OCI-M2 (cell line): Measurements from ENCODE around the gene GMPR.

ENCODE experiments used
- DNase-seq: peaks from one replicate; lab custom pipeline; 2025; ENCODE audit not compliant: unreplicated experiment; lab: John Stamatoyannopoulos, UW

GMPR gene

GRCh38 chr6:16238057-16238962 lies at the start of gene GMPR:
GMPR (plus strand) TSS chr6:16238587; CDS start chr6:16238694, 107 bp downstream.
- peak; percentile 63 for DNase-seq

GRCh38 chr6:16190214-16190613 lies 48.2 kb upstream of the GMPR start:
- DNase-seq, result no peak

- DNase-seq, result no peak
Measured at GRCh38 chr6:16196260-16196983, 42.0 kb upstream of the GMPR start.

- DNase-seq, result no peak
Measured at GRCh38 chr6:16196984-16197546, 41.3 kb upstream of the GMPR start.

DNA sequence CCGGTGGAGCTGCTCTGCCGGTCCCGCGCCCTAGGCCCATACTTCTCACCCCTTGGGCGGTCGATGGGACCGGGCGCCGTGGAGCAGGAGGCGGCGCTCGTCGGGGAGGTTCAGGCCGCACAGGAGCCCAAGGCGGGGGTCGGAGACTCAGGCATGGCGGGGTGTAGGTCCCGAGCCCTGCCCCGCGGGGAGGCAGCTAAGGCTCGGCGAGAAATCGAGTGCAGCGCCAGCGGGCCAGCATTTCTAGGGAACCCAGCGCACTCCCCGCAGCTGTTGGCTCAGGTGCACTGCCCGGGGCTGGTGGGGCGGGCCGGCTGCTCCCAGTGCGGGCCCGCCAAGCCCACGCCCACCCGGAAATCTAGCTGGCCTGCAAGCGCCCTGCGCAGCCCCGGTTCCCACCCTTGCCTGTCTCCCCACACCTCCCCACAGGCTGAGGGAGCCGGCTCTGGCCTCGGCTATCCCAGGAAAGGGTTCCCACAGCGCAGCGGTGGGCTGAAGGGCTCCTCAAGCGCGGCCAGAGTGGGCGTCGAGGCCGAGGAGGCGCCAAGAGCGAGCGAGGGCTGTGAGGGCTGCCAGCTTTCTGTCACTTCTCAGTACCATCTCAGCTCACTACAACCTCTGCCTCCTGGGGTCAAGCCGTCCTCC lies 40.2 kb upstream of the GMPR start:
- no peak for DNase-seq

GRCh38 chr6:16199804-16200203 lies 38.6 kb upstream of the GMPR start:
- no peak for DNase-seq

- no peak for DNase-seq
Measured at GRCh38 chr6:16200321-16200883, 38.0 kb upstream of the GMPR start.

GRCh38 chr6:16201706-16202105 lies 36.7 kb upstream of the GMPR start:
- DNase-seq, result no peak

- no peak for DNase-seq
Measured at GRCh38 chr6:16204653-16205376, 33.6 kb upstream of the GMPR start.

DNA sequence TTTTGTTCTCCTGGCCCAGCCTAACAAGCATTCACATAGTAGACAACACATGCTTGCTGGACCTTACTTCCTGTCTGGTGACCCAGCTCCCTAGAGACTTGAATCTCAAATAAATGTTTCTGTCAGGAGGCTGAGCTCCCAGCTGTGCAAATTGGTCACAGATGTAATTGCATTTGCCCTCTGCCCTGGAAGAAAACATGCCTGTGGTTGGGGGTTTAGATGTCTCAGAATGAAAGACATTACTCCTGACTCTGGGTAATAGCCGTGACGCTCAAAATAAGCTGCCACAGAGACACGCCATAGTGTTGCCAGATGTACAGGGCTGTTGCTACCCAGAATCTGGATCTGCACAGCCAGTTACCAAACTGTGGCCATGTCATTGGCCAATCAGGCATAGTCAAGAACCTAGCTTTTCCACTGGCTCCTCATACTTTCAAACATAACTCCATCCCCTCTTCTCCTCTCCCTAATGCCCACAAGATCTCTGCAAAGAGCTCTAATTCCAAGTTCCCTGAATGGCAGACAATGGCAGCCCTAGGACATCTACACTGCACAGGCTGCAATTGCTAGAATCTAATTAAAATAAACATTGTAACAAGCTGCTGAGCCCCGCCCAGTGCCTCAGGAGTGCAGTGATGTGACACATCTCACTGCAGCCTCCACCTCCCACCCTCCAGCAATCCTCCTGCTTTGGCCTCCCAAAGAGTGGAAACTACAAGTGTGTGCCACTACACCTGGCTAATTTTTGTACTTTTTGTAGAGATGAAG lies 32.8 kb upstream of the GMPR start:
- DNase-seq, result no peak

DNA sequence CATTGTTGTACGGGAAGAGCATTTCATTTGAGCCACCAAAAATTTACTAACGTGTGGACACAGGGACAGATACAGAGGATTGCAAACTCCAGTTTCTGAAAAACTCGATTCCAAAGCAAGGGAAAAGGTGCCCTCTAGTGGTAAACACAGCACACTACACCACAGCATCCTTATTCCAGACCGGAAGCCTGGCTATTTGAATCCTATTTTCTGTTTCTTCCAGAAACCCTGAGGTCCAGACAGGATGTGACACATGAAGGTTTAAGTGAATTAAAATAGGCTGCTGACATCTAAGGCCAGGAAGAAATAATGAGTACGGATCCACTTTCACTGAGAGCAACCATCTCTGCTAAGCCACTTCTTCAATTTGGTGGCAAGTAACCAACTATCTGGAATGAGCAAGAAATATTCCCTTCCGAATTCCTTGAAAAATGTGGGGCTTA lies 31.8 kb upstream of the GMPR start:
- peak; percentile 77 for DNase-seq

DNA sequence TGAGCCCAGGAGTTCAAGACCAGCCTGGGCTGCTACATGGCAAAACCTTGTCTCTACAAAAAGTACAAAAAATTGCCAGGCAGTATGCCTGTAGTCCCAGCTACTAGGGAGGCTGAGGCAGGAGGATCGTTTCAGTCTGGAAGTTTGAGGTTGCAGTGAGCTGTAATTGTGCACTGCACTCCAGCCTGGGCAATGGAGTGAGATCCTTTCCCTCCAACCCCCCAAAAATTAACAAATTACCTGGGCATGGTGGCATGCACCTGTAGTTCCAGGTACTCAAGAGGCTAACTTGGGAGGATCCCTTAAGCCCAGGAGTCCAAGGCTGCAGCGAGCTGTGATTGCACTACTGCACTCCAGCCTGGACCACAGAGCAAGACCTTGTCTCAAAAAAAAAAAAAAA lies 29.4 kb upstream of the GMPR start:
- DNase-seq, result no peak

GRCh38 chr6:16209539-16209938 lies 28.8 kb upstream of the GMPR start:
- no peak for DNase-seq

GRCh38 chr6:16212276-16212675 lies 26.1 kb upstream of the GMPR start:
- DNase-seq, result no peak

GRCh38 chr6:16216501-16217155 lies 21.8 kb upstream of the GMPR start:
- DNase-seq, result no peak

DNA sequence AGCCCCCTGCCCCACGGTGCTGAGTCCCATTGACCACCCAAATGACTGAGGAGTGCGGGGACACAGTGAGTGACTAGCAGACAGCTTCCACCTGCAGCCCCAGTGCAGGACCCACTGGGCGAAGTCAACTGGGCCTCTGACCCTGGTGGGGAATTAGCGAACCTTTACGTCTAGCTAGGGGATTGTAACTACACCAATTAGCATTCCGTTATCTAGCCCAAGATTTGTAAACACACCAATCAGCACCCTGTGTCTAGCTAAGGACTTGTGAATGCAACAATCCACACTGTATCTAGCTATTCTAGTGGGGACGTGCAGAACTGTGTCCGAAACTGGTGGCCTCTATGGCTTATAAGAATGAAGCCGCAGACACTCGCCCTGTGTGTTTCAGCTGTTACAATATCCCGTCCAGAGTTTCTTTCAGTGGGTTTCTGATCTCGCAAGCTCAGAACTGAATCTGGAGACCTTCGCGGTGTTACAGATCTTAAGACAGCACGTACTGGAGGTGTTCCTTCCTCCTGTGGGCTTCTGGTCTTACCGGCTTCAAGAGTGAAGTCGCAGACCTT lies 21.1 kb upstream of the GMPR start:
- no peak for DNase-seq

- DNase-seq, result no peak
Measured at GRCh38 chr6:16222826-16223225, 15.6 kb upstream of the GMPR start.

DNA sequence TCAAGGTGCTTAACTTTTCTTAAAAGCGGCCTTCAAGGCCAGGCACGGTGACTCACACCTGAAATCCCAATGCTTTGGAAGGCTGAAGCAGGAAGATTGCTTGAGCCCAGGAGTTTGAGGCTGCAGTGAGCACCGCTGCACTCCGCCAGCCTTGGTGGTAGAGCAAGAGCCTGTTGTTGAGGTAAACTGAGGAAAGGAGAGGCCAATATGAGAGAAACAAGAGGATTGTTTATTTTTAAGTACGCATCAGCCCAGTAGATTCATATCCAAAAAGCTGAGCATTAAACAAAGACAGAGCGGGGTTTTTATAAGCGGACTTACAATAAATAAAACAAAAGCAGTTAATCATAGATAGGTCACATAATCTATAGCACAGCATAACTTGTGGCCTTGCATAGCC lies 15.0 kb upstream of the GMPR start:
- no peak for DNase-seq

DNA sequence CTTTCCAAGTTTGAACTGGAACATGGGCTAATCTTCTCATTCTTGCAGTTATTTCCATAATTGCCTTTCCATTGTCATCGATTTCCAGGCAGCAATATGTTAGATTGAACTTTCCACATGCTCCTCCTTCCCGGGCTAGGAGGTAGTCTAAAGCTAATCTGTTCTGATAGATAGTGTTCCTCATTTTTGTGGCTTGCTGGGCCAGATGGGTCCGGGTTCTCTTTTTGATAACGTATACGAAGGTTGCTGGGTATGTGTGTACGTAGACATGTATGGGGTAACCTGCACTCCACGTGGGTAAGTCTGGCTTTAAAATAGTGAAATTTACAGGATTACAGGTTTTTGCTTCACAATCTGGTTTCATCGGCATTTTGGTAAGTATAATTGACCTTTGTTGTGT lies 14.0 kb upstream of the GMPR start:
- DNase-seq, result peak; percentile 74
